ENCODE data around the gene MFSD12.
"Not testable (repeated sequence)": the region's sequence is repeated elsewhere in the genome, so short reads cannot be mapped to it uniquely, and the experiment has no call there.

The MFSD12 gene

GRCh38 chr19:3585301-3586126 is 28.1 kb upstream of the MFSD12 start, which contains the start of gene GIPC3:
GIPC3 (plus strand) TSS chr19:3585478; CDS start chr19:3585598, 120 bp downstream.
- H3K4me3 ChIP-seq (ENCODE audit: low read depth, low read length): no peak within 1 kb of the TSS
- TF ChIP-seq CTCF (IDR thresholded peaks at IDR 0.05; ENCODE audit: low read depth, low read length): no peak

GRCh38 chr19:3584036-3584802 is 26.8 kb upstream of the MFSD12 start:
- not testable (repeated sequence) for H3K4me3 ChIP-seq (ENCODE audit: low read depth, low read length)

GRCh38 chr19:3581792-3582191 is 24.4 kb upstream of the MFSD12 start:
- H3K4me3 ChIP-seq (ENCODE audit: low read depth, low read length): not testable (repeated sequence)

- TF ChIP-seq CTCF (IDR thresholded peaks at IDR 0.05; ENCODE audit: low read depth, low read length): no peak
- H3K4me3 ChIP-seq (ENCODE audit: low read depth, low read length): no peak overlapping the region
Observed at GRCh38 chr19:3580156-3580934, 23.0 kb upstream of the MFSD12 start.

- TF ChIP-seq CTCF (IDR thresholded peaks at IDR 0.05; ENCODE audit: low read depth, low read length): no peak
- H3K4me3 ChIP-seq (ENCODE audit: low read depth, low read length): no peak overlapping the region
Observed at GRCh38 chr19:3578390-3578789, 21.0 kb upstream of the MFSD12 start.

GRCh38 chr19:3577723-3578344 is 20.4 kb upstream of the MFSD12 start:
- TF ChIP-seq CTCF (IDR thresholded peaks at IDR 0.05; ENCODE audit: low read depth, low read length): no peak
- H3K4me3 ChIP-seq (ENCODE audit: low read depth, low read length): no peak overlapping the region

GRCh38 chr19:3576696-3577443 is 19.5 kb upstream of the MFSD12 start:
- no peak for TF ChIP-seq CTCF (IDR thresholded peaks at IDR 0.05; ENCODE audit: low read depth, low read length)
- no peak overlapping the region for H3K4me3 ChIP-seq (ENCODE audit: low read depth, low read length)

All from WI38 (cell line).